ENCODE results near the gene ACVR1. TPM values are rescaled to one million over a fixed set of nuclear protein-coding genes. Genes with fewer than 3 reads are reported as not detected.

The ACVR1 gene
- total and polyA plus RNA-seq, 9 of the 15 experiments (the other 6 are each of a cell fraction or from before 2014, with no cell fraction given): 3.8 to 14.3 (median 6.9) TPM

DNA sequence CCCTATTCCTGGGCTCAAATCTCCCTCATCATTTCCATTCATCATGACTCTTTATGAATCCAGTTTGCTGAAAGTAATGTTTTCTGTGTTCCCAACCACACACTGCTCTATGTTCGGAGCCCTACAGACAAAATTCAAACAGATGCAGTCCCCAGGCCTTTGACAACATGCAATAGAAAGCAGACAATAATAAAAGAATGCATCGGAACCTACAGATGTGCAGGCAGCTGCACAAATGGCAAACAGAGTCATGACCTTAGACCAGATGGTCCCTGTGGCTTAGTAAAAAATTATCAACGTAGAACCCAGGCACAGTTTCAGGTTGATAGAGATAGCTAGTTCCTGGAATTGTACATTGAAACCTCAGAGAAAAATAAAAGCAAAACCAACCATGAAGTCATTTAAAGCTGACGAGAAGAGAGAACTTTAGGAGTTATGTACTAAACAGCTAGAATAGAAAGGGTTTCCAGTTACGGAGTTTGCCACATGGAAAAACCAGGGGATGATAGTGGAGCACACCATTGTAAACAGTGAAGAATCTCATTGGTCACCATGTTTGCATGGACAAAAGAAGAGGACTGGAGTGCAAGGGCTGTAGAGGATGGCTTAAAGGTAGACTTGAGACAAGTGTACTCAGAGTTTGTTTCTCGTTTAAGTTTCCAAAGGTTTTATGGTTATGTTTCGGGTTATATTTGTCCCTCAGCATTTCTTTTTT is 23.2 kb upstream of the ACVR1 start (continued):
- TF ChIP-seq, protein P1, sequence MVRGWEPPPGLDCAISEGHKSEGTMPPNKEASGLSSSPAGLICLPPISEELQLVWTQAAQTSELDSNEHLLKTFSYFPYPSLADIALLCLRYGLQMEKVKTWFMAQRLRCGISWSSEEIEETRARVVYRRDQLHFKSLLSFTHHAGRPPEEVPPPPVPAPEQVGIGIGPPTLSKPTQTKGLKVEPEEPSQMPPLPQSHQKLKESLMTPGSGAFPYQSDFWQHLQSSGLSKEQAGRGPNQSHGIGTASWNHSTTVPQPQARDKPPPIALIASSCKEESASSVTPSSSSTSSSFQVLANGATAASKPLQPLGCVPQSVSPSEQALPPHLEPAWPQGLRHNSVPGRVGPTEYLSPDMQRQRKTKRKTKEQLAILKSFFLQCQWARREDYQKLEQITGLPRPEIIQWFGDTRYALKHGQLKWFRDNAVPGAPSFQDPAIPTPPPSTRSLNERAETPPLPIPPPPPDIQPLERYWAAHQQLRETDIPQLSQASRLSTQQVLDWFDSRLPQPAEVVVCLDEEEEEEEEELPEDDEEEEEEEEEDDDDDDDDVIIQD (CRISPR knock-in tag; IDR thresholded peaks at IDR 0.05): no peak
- no peak for TF ChIP-seq TOE1 (IDR thresholded peaks at IDR 0.05; ENCODE audit: borderline replicate concordance)
- TF ChIP-seq TOE1 (CRISPR knock-in tag; IDR thresholded peaks at IDR 0.05; ENCODE audit: borderline replicate concordance, low read depth): no peak
- TF ChIP-seq ZNF184 (CRISPR knock-in tag; IDR thresholded peaks at IDR 0.05): no peak
- TF ChIP-seq, protein P2, sequence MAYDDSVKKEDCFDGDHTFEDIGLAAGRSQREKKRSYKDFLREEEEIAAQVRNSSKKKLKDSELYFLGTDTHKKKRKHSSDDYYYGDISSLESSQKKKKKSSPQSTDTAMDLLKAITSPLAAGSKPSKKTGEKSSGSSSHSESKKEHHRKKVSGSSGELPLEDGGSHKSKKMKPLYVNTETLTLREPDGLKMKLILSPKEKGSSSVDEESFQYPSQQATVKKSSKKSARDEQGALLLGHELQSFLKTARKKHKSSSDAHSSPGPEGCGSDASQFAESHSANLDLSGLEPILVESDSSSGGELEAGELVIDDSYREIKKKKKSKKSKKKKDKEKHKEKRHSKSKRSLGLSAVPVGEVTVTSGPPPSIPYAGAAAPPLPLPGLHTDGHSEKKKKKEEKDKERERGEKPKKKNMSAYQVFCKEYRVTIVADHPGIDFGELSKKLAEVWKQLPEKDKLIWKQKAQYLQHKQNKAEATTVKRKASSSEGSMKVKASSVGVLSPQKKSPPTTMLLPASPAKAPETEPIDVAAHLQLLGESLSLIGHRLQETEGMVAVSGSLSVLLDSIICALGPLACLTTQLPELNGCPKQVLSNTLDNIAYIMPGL (CRISPR knock-in tag; IDR thresholded peaks at IDR 0.05): no peak
- TF ChIP-seq SUPT5H (IDR thresholded peaks at IDR 0.05): no peak
- TF ChIP-seq BACH1 (tag; IDR thresholded peaks at IDR 0.05): peak; percentile 30; the same call in 1 of the 2 replicates
- TF ChIP-seq FOXA3 (CRISPR knock-in tag; conservative IDR thresholded peaks at IDR 0.05 in 1 of 2, IDR thresholded peaks at IDR 0.05 in 1 of 2): no peak
- TF ChIP-seq ZKSCAN8 (CRISPR knock-in tag; IDR thresholded peaks at IDR 0.05): no peak
- TF ChIP-seq POLR2A (conservative IDR thresholded peaks at IDR 0.05): no peak
- no peak for TF ChIP-seq ZBTB17 (CRISPR knock-in tag; IDR thresholded peaks at IDR 0.05)
- TF ChIP-seq KDM4B (IDR thresholded peaks at IDR 0.05; ENCODE audit: borderline replicate concordance in 2 of 2, low read depth in 1 of 2): no peak
- no peak for TF ChIP-seq POLR2H (tag; IDR thresholded peaks at IDR 0.05; ENCODE audit: low read depth)
- TF ChIP-seq WHSC1 (IDR thresholded peaks at IDR 0.05; ENCODE audit: low read length): no peak
- TF ChIP-seq COPS2 (conservative IDR thresholded peaks at IDR 0.05): no peak
- TF ChIP-seq PRPF4 (IDR thresholded peaks at IDR 0.05; ENCODE audit: insufficient read depth, low read depth, low read length, poor library complexity, severe bottlenecking): no peak
- peak; percentile 90 to 93 for TF ChIP-seq KDM1A (IDR thresholded peaks at IDR 0.05)
- TF ChIP-seq TGIF2 (CRISPR knock-in tag; IDR thresholded peaks at IDR 0.05): no peak
- TF ChIP-seq ELF4 (CRISPR knock-in tag; IDR thresholded peaks at IDR 0.05): no peak
- TF ChIP-seq RBM25 (IDR thresholded peaks at IDR 0.05; ENCODE audit: low read depth, low read length, severe bottlenecking): no peak
- TF ChIP-seq DDX20 (tag; IDR thresholded peaks at IDR 0.05; ENCODE audit: low read depth): no peak
- TF ChIP-seq, protein P3, sequence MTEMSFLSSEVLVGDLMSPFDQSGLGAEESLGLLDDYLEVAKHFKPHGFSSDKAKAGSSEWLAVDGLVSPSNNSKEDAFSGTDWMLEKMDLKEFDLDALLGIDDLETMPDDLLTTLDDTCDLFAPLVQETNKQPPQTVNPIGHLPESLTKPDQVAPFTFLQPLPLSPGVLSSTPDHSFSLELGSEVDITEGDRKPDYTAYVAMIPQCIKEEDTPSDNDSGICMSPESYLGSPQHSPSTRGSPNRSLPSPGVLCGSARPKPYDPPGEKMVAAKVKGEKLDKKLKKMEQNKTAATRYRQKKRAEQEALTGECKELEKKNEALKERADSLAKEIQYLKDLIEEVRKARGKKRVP (CRISPR knock-in tag; IDR thresholded peaks at IDR 0.05): no peak
- TF ChIP-seq, protein P4, sequence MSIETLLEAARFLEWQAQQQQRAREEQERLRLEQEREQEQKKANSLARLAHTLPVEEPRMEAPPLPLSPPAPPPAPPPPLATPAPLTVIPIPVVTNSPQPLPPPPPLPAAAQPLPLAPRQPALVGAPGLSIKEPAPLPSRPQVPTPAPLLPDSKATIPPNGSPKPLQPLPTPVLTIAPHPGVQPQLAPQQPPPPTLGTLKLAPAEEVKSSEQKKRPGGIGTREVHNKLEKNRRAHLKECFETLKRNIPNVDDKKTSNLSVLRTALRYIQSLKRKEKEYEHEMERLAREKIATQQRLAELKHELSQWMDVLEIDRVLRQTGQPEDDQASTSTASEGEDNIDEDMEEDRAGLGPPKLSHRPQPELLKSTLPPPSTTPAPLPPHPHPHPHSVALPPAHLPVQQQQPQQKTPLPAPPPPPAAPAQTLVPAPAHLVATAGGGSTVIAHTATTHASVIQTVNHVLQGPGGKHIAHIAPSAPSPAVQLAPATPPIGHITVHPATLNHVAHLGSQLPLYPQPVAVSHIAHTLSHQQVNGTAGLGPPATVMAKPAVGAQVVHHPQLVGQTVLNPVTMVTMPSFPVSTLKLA (conservative IDR thresholded peaks at IDR 0.05): peak in 1 of 2 experiments; percentile 68; a peak in 3 of 4 replicates
- no peak for TF ChIP-seq FOXK1 (CRISPR knock-in tag; IDR thresholded peaks at IDR 0.05; ENCODE audit: borderline replicate concordance)

All from K562 (cell line).